Pulmonary artery endothelial cell (primary cell): ENCODE data around the gene LIMS2. TPM values are rescaled to one million over a fixed set of nuclear protein-coding genes. Genes with fewer than 3 reads are reported as not detected.

ENCODE experiments used
- total RNA-seq: library from RNA; depleted of rRNA; stranded (reverse); fragments of >200 nt; gene quantifications from 2 replicates; pipeline ENCODE4 v1.2.3, GENCODE V29; 2014

Gene LIMS2
- total RNA-seq, 1 donor from 2014 or later = 5.7 TPM

Other genes starting within 250 kb of the LIMS2 start
- 37.9 and 46.8 TPM in 2 replicates for gene IWS1, start 149.0 kb downstream of the LIMS2 start, total RNA-seq
- 0.07 and 1.5 TPM in 2 replicates for gene MYO7B, start 139.8 kb downstream of the LIMS2 start, total RNA-seq
- not detected in 2 replicates for gene GPR17, start 29.4 kb downstream of the LIMS2 start, total RNA-seq
- 2.5 and 4.8 TPM in 2 replicates for gene SFT2D3, start 26.0 kb upstream of the LIMS2 start, total RNA-seq
- 27.0 and 42.8 TPM in 2 replicates for gene WDR33, start 135.6 kb upstream of the LIMS2 start, total RNA-seq
- 36.2 and 42.7 TPM in 2 replicates for gene POLR2D, start 182.6 kb upstream of the LIMS2 start, total RNA-seq
- 17.2 and 22.5 TPM in 2 replicates for gene AMMECR1L, start 210.4 kb upstream of the LIMS2 start, total RNA-seq